DOHH2 (cell line): ENCODE data around the gene MSH2.

Experiments used
- H3F3A ChIP-seq: fragments of 200-600 bp; sonication (generic), shearing (Covaris generic); 2 replicates; pipeline ENCODE4 v1.6.0; 2016; ENCODE audit warnings: antibody characterized with exemption, mild to moderate bottlenecking; ENCODE audit not compliant: control insufficient read depth, insufficient read depth
- H3K27ac ChIP-seq: fragments of 200-600 bp; sonication (generic); 2 replicates; pipeline ENCODE4 v1.5.1; 2014; ENCODE audit warnings: low read depth, mild to moderate bottlenecking, low read length, moderate library complexity
- H3K27me3 ChIP-seq: fragments of 200-600 bp; sonication (generic); 2 replicates; pipeline ENCODE4 v1.6.1; 2014; ENCODE audit warnings: mild to moderate bottlenecking, low read length, mixed read lengths; ENCODE audit not compliant: control insufficient read depth
- H3K36me3 ChIP-seq: fragments of 200-600 bp; sonication (generic); 2 replicates; pipeline ENCODE4 v1.6.1; 2014; ENCODE audit warnings: mild to moderate bottlenecking, low read length, moderate library complexity, mixed read lengths; ENCODE audit not compliant: control insufficient read depth
- H3K4me1 ChIP-seq: fragments of 200-600 bp; sonication (generic); 2 replicates; pipeline ENCODE4 v1.6.1; 2014; ENCODE audit warnings: mild to moderate bottlenecking, low read length, mixed read lengths; ENCODE audit not compliant: control insufficient read depth
- H3K4me2 ChIP-seq: fragments of 200-600 bp; sonication (generic); 2 replicates; pipeline ENCODE4 v1.6.0; 2014; ENCODE audit warnings: mild to moderate bottlenecking, low read length, moderate library complexity
- H3K4me3 ChIP-seq: fragments of 200-600 bp; sonication (generic); 2 replicates; pipeline ENCODE4 v1.5.1; 2014; ENCODE audit warnings: mild to moderate bottlenecking, low read length, mixed read lengths
- H3K79me2 ChIP-seq: fragments of 200-600 bp; sonication (generic); 2 replicates; pipeline ENCODE4 v1.6.1; 2014; ENCODE audit warnings: mild to moderate bottlenecking, low read length, mixed read lengths; ENCODE audit not compliant: control insufficient read depth
- H3K9me2 ChIP-seq: fragments of 200-600 bp; sonication (generic); replicated peaks from 2 replicates; pipeline ENCODE4 v1.6.1; 2014; ENCODE audit warnings: mild to moderate bottlenecking, low read length, mixed read lengths; ENCODE audit not compliant: control insufficient read depth
- H3K9me3 ChIP-seq: fragments of 200-600 bp; sonication (generic); 2 replicates; pipeline ENCODE4 v1.6.1; 2014; ENCODE audit warnings: antibody characterized with exemption, low read length, mixed read lengths; ENCODE audit not compliant: control insufficient read depth, insufficient read depth
- H4K20me1 ChIP-seq: fragments of 200-600 bp; sonication (generic); 2 replicates; pipeline ENCODE4 v1.6.0; 2014; ENCODE audit warnings: low read depth, mild to moderate bottlenecking, antibody characterized with exemption, low read length, moderate library complexity; ENCODE audit not compliant: control insufficient read depth, insufficient read depth
- CTCF ChIP-seq: fragments of 200-600 bp; sonication (generic); IDR thresholded peaks from one replicate; pipeline ENCODE4 v1.5.1; 2014; ENCODE audit warnings: antibody characterized with exemption, mild to moderate bottlenecking, low read depth, low read length; ENCODE audit not compliant: poor library complexity, severe bottlenecking
- EZH2phosphoT487 ChIP-seq: fragments of 200-600 bp; sonication (generic); IDR thresholded peaks from 2 replicates; pipeline ENCODE4 v1.6.1; 2017; ENCODE audit warnings: borderline replicate concordance, mild to moderate bottlenecking, antibody characterized with exemption, low read length, moderate library complexity, mixed read lengths

MSH2 gene

GRCh38 chr2:47490406-47490805, 87.5 kb downstream of the MSH2 start:
- Histone ChIP-seq H3K27me3 (no peaks in the 10 kb centered on the region), H3K4me2 (no peak overlapping the region)

DNA sequence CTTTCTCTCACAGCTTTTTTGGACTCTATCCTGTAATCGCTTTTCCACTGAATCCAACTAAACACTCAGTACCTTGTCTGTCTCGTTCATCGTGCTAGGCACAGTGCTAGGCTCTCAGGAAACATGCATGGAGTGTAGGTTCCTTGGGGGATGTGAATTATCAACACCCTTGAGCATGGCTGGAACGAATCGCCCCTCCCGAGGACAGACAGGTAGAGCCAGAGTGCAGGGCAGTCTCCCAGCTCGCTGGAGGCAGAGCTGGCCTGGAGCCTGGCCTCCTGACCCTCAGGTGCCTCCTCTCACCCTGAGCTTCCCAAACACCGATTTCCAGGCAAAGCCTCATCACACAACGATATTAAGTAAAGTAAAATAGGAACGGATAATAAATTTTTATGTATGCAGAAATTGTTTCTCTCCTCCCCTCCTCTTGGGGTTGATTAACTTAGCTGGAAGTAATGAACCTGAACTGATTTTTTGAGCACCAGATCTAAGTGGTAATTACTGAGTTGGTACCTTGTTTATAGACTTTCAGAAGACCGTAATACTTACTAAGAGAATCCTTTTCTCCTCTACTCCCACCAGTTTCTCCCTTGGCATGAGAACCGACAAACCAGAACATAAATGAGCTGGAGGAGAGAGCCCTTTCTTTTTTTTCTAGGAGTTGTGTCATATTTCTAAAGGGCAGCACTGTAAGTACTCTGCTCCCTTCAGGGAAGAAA, 90.5 kb downstream of the MSH2 start:
- peaks cover 7% of the 10 kb centered on the region; the same call in 1 of the 2 replicates for H3K9me3 ChIP-seq
- no peak for TF ChIP-seq EZH2phosphoT487
- TF ChIP-seq CTCF = no peak

More at GRCh38 chr2:47490406-47490805, 87.5 kb downstream of the MSH2 start:
- no peak overlapping the region for H3K27ac ChIP-seq
- H3K79me2 ChIP-seq = no peaks in the 10 kb centered on the region
- H3F3A ChIP-seq = peaks cover 14% of the 10 kb centered on the region
- TF ChIP-seq CTCF (no peak), EZH2phosphoT487 (no peak)
- H3K9me3 ChIP-seq = no peaks in the 10 kb centered on the region; the same call in 1 of the 2 replicates
- no peak overlapping the region for H3K4me3 ChIP-seq
- H4K20me1 ChIP-seq = no peaks in the 10 kb centered on the region
- H3K36me3 ChIP-seq = peaks cover 9% of the 10 kb centered on the region
- H3K9me2 ChIP-seq = no peaks in the 10 kb centered on the region
- H3K4me1 ChIP-seq = peaks cover 25% of the 10 kb centered on the region

DNA sequence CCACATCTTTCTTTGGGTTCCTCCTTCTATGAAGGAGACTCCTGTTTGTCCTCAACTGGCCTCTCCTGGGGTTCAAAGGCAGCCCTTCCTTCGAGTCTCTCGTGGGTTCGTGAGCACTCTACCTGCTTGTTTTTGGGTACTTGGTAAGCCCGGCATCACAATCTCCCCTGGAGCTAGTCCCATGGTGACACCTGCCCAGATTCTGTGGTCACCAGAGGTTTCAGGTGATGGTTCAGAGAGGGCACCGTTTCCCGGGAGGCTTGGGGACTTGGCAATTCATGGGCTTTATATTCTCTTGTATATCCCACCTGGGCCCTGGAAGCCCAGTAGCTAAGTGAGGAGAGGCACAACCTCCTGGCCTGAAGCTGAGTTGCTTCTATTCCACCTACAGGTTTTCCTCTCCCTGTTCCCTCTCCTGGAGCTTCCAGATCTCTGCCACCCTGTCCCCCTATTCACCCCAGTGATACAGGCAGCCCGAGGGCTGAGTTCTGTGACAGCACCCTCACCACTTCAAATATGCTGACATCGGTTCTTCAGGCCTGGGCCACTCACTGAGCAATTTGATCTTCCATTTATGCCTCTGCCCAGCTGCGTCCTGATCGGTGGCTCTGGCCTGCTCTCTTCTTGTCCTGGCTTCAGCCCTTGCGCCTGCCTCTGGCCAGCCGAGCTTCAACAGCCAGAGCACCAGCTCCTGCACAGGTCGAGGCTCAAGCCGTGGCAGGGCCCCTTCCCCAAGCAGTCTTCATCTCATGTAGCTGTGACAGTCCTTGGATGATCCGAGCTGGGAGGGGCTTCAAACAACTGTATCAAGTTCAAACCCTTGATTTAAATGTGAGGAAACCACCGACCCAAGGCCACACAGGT, 91.5 kb downstream of the MSH2 start:
- Histone ChIP-seq H3K4me3 (no peak overlapping the region), H4K20me1 (no peaks in the 10 kb centered on the region), H3K36me3 (peaks cover 3% of the 10 kb centered on the region), H3K27ac (no peak overlapping the region), H3K79me2 (no peaks in the 10 kb centered on the region), H3K4me2 (no peak overlapping the region), H3K4me1 (peaks cover 5% of the 10 kb centered on the region), H3K27me3 (no peaks in the 10 kb centered on the region), H3K9me2 (no peaks in the 10 kb centered on the region), H3F3A (peaks cover 3% of the 10 kb centered on the region), H3K9me3 (peaks cover 18% of the 10 kb centered on the region)
- no peak for TF ChIP-seq EZH2phosphoT487
- no peak for TF ChIP-seq CTCF

More for the DNA sequence above, 90.5 kb downstream of the MSH2 start:
- H3K79me2 ChIP-seq = no peaks in the 10 kb centered on the region
- peaks cover 3% of the 10 kb centered on the region for H3F3A ChIP-seq
- H3K4me1 ChIP-seq = no peaks in the 10 kb centered on the region
- no peak overlapping the region for H3K4me3 ChIP-seq
- no peaks in the 10 kb centered on the region for H3K36me3 ChIP-seq
- H3K9me2 ChIP-seq = no peaks in the 10 kb centered on the region
- H3K27me3 ChIP-seq = no peaks in the 10 kb centered on the region
- no peak overlapping the region for H3K27ac ChIP-seq
- no peaks in the 10 kb centered on the region for H4K20me1 ChIP-seq
- H3K4me2 ChIP-seq = no peak overlapping the region
